Measurements from ENCODE around the gene STT3B.

Gene STT3B

DNA sequence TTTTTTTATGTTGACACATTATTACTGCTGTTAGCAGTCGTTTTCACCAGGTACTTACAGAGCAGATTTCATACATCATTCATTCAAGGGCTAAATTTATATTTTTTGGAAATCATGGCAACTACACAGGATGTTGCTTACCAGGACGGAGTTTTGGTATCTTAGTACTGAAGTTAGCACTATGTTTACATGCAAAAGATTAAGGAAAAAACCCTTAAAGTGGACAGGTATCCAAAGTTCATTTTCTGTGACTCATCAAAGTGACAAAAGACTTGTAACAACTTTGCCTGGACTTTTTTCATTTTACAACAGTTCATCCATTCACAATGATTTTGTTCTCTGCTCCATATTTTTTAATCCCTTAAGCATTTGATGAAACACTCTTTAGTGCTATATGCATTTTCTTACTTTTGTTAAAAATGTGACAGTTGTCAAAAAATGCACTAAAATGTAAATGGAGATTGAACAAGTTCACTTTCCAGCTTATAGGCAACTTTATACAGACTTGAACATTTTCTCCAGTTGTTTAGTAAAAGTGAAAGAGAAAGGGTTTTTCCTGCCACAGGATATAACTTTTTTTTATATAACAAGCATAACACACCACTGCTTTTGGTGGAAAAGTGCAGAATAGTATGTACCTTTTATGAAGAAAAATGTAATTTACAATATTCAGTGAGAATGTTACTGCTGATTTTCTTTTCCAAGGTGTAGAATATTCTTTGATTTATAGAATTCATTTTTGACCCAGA, 104.1 kb downstream of the STT3B start:
- FAIRE-seq (no peak), DNase-seq (ENCODE audit: low spot score) (no peak)

GRCh38 chr3:31639828-31640227, 107.1 kb downstream of the STT3B start:
- no peak for FAIRE-seq
- DNase-seq (ENCODE audit: low spot score): no peak

DNA sequence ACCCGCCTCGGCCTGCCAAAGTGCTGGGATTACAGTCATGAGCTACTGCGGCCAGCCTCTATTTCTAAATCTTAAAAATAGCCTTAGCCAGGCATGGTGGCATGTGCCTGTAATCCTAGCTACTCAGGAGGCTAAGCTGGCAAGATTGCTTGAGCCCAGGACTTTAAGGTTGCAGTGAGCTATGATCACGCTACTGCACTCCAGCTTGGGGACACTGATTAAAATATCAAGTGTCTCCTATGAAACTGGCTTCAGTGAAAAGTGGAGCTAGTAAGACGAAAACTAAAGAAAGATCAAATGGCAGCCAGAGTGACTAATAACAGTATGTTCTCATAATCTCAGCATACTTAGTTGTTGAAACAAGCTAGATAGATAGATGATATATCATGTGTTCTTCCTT, 112.5 kb downstream of the STT3B start:
- no peak for DNase-seq (ENCODE audit: low spot score)
- FAIRE-seq: no peak

- FAIRE-seq: no peak
- DNase-seq (ENCODE audit: low spot score): no peak
Measured at GRCh38 chr3:31648286-31648968, 115.7 kb downstream of the STT3B start.

DNA sequence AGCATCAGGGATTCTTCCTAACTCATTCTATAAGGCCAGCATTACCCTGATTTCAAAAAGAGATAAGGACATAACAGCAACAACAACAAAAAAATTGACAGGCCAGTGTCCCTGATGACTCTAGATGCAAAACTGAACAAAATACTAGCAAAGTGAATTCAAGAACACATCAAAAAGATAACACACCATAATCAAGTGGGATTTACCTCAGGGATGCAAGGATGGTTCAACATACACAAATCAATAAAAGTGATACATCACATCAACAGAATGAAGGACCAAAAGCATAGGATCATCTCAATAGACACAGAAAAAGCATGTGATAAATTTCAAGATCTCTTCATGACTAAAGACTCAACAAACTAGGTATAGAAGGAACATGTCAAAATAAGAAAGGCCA, 119.6 kb downstream of the STT3B start:
- FAIRE-seq (no peak), DNase-seq (ENCODE audit: low spot score) (no peak)

- DNase-seq (ENCODE audit: low spot score): no peak
- no peak for FAIRE-seq
Measured at GRCh38 chr3:31653464-31653863, 120.7 kb downstream of the STT3B start.

GRCh38 chr3:31654998-31655397, 122.3 kb downstream of the STT3B start:
- no peak for FAIRE-seq
- DNase-seq (ENCODE audit: low spot score): no peak

- FAIRE-seq: no peak
Measured at GRCh38 chr3:31659246-31659645, 126.5 kb downstream of the STT3B start.

DNA sequence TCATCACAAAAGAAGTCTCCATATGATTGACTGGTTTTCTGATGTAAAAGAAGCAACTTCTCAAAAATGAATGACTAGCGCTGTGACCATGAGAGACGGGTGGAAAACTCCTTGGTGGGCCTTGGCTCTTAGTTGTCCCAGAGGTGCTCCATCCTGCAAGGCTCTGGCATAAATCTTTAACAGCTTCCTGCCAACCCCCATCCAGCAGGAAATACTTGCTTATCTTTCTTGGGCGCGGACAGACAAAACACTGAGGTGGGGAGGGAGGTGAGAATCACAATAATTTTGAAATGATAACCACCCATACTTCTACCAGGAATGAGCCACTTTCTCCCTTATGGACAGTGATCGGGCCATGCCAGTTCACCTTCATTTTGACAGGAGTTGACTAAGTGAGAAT, 128.6 kb downstream of the STT3B start:
- FAIRE-seq (no peak), DNase-seq (ENCODE audit: low spot score) (no peak)

More at GRCh38 chr3:31659246-31659645, 126.5 kb downstream of the STT3B start:
- no peak for DNase-seq (ENCODE audit: low spot score)

GRCh38 chr3:31661993-31662670, 129.4 kb downstream of the STT3B start:
- no peak for DNase-seq (ENCODE audit: low spot score)
- no peak for FAIRE-seq

- FAIRE-seq: no peak
- DNase-seq (ENCODE audit: low spot score): no peak
Measured at GRCh38 chr3:31664031-31664430, 131.3 kb downstream of the STT3B start.

- FAIRE-seq (no peak), DNase-seq (ENCODE audit: low spot score) (no peak)
Measured at GRCh38 chr3:31667582-31667981, 134.9 kb downstream of the STT3B start.

- DNase-seq (ENCODE audit: low spot score): no peak
- FAIRE-seq: no peak
Measured at GRCh38 chr3:31668242-31668641, 135.5 kb downstream of the STT3B start.

DNA sequence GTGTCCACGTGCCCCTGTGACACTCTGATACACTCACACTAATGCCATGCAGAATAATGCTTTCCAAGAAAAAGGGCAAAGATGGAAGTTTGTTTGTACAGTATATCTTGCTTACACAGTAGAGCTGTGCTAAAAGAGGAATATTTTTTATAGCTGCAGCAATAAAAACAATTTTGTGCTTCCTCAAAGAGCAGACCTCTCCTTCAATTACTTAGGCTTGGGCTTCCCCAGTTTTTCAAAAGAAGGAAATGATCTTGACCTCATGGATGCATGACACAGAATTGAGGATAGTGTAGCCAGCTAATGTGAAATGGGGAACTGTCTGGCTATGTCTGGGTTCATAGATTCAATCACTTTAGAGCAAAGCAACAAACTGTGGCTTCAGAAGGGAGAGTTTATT, 137.4 kb downstream of the STT3B start:
- FAIRE-seq: no peak
- no peak for DNase-seq (ENCODE audit: low spot score)

DNA sequence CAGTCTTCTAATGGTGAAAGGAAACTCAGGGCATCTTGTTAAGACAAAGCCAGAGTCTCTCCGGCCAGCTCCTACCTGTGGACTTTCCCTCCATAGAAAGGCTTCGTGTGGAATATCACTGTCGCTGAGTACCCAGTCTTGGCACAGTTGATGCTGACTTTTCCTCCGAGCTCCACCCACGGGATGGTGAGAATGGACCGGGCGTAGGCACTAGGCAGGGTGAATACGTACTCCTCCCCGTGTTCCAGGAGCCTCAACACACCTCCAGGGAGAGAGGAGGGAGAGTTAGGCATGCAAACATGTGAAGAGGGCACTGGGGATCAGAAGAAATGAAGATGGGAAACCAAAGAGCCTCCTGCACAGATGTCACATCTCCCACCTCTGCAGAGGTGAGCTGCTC, 138.0 kb downstream of the STT3B start:
- DNase-seq (ENCODE audit: low spot score) (no peak), FAIRE-seq (no peak)

- FAIRE-seq (no peak), DNase-seq (ENCODE audit: low spot score) (no peak)
Measured at GRCh38 chr3:31671451-31671850, 138.7 kb downstream of the STT3B start.

DNA sequence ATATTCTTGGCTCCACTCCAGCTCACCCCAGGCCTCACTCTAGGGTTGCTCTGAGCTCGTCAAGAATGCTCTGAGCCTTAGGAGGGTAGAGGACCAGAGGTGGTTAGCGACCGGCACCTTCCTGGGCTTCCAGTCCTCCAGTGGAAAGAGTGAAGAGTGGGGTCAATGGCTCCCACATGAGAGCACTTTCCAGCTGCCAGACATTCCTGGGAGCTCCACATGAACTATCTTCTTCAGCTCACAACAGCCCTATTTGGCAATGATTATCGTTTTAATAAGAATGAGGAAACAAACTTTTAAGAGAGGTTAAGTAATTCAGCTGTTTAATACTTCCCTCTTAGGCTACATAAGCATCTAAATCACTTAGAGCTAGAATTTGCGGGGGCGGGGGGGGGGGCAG, 139.3 kb downstream of the STT3B start:
- DNase-seq (ENCODE audit: low spot score): no peak
- FAIRE-seq: no peak

GRCh38 chr3:31673950-31674349, 141.2 kb downstream of the STT3B start:
- FAIRE-seq (no peak), DNase-seq (ENCODE audit: low spot score) (no peak)

DNA sequence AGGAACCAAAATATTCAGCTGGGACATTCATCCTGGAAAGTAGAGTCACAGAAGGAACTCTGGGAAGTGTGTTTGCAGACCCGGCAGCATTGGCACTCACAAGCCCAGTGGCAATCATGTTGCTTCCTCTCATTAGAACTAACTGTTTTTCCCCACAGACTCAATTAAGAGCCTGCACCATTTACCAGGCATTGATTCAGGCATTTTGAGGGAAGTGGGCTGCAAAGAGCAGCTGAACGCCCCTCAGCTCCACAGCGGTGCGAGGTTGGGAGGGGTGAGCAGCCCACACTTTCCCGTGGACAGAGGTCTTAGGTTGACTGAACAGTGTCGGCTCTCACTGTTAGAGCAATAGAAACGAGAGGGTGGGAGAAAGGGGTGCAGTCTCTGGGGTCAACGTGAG, 143.8 kb downstream of the STT3B start:
- no peak for DNase-seq (ENCODE audit: low spot score)

GRCh38 chr3:31680072-31680870, 147.5 kb downstream of the STT3B start:
- no peak for DNase-seq (ENCODE audit: low spot score)
- no peak for FAIRE-seq

More for the DNA sequence above, 143.8 kb downstream of the STT3B start:
- no peak for FAIRE-seq

Data from urothelium cell line (cell line).